ENCODE data around the gene PPP1R12B.
A peak's percentile ranks its signal among the peaks of the same experiment; 100 is the strongest.
"Not testable (repeated sequence)": the region's sequence is repeated elsewhere in the genome, so short reads cannot be mapped to it uniquely, and the experiment has no call there.

Gene PPP1R12B

DNA sequence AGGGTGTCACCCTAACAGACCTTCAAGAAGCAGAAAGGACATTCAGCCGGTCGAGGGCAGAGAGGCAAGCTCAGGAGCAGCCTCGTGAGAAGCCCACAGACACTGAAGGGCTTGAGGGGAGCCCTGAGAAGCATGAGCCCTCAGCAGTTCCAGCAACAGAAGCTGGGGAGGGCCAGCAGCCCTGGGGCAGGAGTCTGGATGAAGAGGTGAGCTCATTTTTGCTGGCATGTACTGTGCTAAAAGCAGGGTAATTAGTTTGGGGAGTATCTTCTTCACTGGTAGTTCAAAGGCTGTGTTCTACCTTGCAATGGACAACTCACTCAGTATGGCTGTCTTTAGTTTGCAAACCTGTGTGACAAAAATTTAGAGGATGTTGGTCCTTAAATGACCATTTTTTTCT is 144.6 kb downstream of the PPP1R12B start:
- DNase-seq, result not testable (repeated sequence)

DNA sequence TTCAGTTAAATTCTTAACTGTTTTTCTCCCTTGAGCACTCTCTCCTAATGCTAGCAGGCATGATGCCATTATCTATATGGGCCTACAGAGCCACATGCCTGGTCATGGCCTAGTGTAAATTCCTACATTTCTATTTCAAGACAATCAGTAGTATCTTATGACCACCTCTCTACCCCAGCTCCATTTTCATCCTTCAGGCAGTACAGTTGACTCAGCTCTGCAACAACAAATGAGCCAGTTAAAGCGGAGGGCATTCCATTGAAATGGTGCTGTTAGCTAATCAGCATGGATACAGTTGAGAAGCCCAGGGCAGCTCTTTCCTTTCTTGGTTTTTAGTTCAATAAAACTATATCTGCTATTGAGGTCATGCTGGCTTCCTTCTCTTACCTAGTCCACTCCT is 150.0 kb downstream of the PPP1R12B start:
- no peak for DNase-seq

DNA sequence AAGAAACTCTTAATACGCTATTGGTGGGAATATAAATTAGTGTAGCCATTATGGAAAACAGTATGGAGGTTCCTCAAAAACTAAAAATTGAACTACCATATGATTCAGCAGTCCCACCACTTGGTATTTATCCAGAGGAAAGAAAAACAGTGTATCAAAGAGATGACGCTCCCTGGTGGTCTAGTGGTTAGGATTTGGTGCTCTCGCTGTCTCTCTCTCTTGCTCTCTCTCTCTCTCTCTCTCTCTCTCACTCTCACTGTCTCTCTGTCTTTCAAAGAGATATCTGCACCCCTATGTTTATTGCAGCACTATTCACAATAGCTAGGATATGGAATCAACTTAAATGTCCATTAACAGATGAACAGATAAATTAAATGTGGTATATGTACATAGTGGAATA is 151.5 kb downstream of the PPP1R12B start:
- not testable (repeated sequence) for DNase-seq

DNA sequence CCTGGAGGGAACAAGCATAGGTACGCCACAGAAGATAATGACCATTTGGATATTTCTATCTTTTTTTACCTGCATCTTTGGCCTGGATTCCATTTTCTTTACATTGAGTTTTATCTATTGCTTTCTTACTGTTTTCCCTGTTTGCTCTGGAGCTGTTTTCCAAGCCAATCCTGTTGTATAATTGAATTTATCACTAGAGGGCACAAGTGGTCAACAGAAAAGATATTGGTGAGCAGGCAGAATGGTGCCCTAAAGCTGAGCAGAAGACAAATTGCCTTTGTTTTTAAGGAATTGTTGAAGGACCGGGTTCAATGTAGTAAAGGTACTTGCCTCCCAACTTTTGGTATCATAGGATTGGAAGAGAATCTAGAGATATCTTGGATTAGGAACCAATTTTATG is 152.8 kb downstream of the PPP1R12B start:
- DNase-seq, result peak in 1 of 2 experiments; percentile 26

DNA sequence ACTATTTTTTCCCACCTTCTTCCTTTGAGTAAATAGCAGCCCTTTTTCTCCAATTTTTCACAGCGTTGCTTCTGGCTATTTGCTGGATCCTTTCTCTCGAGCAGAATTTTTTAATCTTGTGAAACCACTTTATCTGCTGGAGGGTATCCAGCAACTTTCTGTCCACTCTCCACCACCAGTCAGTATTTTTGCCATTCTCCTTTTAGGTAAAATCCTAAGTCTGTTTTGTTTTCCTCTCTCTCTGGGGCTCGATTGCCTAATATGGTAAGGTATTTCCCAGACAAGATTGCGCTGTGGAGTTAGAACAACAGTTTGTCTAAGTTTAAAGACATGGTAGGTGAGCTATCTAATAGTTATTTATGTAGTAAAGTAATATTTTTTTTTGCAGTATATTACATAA is 156.9 kb downstream of the PPP1R12B start:
- DNase-seq, result no peak

DNA sequence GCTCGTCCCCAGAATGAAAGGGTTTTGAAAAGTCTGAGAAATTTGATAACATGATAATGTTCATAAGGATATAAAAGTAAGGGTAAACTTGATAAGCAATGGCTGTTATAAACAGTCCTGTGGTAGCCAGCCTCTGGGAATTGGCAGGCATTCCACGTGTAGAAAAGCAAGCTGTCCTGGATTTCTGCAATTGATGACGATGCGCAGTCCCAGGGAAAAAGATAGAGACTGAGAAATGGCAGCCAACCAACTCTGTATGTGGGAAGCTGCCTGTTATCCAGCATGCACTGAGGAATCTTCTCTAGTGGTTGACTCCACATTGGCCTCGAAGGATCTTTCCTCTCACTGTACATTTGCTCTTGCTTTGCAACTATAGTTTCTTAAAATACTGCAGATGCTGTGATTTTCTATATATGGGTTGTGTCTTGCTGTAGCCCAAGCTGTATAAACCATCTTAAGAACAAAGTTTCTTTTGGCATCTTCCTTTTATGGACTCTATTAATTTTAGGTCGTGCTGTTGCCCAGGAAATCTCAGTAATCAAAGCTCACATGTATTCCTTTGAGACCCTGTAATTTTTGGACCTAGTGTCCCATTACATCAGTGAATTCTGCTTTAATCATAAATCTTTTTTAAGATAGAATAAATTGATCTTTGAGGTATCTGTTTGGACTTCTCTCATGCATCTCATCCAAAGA is 157.5 kb downstream of the PPP1R12B start:
- peak in 1 of 2 experiments; percentile 49 for DNase-seq

DNA sequence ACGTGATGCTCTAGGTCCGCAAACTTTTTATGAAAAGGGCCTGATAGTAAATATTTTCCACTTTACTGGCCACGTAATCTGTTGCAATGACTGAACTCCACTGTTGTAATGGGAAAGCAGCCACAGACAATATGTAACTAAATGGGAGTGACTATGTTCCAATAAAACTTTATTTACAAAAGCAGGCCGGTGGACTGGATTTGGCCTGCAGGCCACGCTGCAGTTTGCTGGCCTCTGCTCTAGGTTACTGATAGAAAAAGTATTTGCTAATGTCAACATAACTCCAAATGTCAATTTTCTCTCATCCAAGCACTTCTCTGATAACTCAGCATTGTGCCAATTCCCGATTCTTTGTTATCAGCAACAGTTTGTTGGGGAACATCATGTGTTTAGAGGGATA is 160.4 kb downstream of the PPP1R12B start:
- not testable (repeated sequence) for DNase-seq

DNA sequence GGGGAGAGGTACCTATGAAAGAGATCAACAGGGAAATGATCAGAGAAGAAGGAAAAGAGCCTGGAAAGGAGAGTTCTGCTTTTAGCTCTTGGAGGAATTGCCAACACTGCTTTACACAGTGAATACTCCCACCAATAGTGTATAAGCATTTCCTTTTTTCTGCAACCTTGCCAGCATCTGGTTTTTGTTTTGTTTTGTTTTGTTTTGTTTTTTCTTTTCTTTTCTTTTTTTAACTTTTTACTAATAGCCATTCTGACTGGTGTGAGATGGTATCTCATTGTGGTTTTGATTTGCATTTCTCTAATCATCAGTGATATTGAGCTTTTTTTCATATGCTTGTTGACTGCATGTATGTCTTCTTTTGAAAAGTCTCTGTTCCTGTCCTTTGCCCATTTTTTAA is 165.4 kb downstream of the PPP1R12B start:
- not testable (repeated sequence) for DNase-seq

DNA sequence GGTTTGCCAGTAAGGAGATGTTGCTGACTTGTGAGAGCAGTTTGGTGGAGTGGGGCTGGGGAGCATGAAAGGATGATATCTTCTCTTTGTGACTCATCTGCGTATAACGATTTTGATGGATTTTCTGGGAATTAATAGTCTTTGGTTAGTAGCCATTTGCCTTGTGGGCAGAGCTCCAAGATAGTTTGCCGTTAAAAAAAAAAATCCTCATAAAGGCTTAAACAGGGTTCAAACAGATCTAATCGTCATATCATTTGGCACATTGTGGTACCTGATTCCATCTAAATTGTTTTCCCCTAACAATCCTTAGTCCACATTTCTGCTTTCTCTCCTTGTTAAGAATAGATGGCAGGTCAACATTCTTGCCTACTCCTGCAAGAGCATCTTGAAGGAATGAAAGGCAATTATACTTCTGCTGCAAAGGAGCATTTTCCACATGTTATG is 168.0 kb downstream of the PPP1R12B start:
- no peak for DNase-seq

DNA sequence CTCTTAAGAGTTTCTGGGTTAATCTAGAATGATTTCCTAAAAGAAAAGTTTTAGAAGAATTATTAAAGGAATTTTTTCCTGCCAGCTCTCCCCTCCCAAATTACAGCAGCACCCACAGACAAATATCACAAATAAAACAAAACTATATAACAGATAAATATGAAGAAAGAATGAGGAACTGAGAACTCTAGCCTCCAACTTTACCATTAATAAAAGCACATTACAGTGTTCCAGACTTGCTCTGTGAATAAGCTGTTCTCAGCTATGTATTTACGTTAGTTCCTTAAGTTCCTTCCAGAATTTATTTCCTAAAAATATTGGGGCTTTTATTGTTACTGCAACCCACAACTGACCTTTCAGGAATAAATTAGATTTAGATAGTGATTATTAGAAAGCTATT is 168.6 kb downstream of the PPP1R12B start:
- DNase-seq, result not testable (repeated sequence)

DNA sequence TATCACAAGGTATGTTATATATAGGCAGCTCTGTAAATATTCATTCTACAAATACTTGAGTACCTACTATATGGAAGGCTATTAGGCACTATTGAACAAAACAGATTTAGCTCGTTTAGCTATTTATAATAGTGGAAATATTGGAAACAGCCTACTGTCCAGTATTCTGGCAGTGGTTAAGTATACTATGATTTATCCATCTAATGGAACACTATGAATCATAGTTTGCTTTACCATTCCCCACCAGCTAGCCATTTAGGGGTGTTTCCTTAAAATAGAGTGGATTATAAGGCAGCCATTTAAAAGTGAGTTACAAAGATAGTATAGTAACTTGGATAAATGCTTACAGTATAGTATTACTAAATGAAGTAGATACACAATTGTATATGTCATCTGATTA is 169.7 kb downstream of the PPP1R12B start:
- DNase-seq, result not testable (repeated sequence)

DNA sequence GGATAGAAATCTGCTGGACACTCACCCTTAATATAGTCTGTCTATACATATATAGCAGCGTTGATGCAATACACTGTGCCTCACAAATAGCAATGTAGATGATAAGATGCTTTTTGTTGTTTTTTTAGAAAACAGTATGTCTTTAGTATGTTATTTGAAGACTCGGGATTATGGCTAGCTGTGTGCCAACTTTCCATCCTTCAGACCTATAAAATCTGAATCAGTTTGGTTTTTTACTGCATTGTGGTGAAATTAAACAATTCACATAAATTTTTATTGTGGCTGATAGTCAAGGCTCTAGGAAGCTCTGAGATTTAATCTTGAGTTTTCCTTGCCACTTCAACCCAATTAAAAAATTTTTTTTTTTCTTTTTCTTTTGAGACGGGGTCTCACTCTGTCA is 170.4 kb downstream of the PPP1R12B start:
- DNase-seq, result not testable (repeated sequence)

DNA sequence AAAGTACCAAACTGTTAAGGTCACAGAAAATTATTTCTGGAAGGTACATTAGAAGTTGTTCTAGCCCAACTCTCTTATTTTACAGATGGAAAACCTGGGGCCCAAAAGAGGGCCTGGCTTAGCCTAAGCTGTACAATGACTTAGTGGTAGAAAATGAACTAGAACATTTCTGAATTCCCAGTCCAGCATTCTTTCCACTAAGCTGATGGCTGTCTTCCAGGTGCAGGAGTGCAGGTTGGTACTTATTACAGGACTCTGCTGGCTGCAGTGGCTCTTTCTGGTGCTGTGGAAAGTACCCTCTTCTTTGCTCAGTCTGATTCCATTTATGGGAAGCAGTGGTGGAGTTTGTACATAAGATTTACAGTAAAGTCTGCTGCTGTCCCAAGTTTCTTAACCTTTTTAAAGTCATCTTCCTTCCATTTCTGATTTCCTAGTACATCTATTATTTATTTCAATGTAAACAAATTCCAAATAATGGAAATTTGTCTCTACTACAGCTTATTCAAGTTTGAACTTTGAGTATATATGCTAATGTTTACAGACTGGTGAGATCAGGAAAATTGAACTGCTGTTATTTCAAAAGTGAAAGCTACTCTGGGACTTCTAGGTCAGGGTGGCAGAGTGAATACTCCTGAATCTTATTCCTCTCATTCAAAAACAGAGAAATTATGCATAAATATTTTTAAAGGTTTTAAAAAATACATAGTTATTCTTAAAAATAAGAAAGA is 171.8 kb downstream of the PPP1R12B start:
- DNase-seq, result not testable (repeated sequence)

DNA sequence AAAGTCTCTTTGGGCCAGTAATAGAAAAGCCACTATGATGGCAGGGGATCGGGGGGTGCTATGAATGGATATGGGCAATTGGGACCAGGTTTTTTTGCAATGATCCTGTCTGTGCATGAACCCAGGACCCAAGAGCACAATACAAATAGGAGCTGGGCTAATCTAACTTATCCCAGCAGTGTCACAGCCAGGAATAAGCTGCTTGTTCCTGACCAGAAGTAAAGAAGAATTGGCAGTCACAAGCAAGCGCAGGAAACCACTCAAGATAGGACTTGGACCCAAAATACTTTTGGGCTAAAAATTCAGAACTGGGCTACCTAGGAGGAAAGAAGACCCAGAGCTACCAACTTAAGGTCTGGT is 172.3 kb downstream of the PPP1R12B start:
- not testable (repeated sequence) for DNase-seq

DNA sequence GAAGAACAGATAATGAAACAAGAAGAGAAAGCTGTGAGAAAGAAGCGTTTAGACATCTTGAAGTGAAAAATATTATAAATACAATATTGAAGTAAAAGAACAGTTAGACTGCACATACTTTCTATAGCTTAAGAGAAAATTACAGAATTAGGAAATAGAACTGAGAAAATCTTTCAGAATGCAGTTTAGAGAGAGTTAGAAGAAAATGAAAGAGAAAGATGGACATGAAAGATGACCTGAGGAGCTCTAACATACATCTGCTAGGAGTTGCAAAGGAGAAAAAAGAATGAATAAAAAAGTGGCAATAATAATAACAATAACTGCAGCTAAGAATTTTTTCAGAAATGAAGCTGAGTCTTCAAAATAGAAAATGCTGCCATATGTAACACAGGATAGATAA is 173.0 kb downstream of the PPP1R12B start:
- DNase-seq, result not testable (repeated sequence)

DNA sequence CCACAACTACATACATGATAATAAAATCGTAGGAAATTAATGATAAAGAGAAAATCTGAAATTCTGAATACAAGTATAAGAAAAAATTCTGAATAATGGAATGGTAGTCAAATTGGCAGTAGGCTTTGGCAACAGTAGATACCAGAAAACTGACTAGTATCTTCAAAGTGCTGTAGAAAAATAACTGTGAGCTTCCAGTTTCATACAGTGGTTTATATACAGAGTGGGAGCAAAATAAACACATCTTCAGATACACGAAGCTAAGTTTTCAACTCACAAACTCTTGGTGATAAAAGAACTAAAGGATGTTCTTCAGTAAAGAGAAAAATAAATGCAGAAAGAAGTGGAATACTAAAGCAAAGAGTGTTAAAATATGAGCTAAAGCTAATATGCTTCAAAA is 173.4 kb downstream of the PPP1R12B start:
- no peak for DNase-seq

DNA sequence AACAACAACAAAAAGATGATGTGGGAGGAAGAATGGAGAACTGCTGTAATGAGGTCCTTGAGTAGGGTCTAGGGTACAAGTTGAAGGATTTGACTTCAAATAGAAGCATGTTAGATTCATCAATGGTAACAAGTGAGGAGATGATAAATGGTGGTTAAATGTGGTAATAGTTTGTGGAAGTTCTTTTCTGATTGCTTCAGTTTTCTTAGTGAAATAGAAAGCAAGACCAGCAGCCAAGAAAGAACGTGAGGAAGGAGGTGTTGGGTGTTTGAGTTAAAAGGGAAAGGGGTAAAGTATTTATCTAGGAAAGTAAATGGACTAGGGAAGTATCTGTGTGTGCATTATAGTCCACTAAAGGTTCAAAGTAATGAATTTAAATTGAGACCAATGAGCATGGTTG is 177.6 kb downstream of the PPP1R12B start:
- DNase-seq, result not testable (repeated sequence)

DNA sequence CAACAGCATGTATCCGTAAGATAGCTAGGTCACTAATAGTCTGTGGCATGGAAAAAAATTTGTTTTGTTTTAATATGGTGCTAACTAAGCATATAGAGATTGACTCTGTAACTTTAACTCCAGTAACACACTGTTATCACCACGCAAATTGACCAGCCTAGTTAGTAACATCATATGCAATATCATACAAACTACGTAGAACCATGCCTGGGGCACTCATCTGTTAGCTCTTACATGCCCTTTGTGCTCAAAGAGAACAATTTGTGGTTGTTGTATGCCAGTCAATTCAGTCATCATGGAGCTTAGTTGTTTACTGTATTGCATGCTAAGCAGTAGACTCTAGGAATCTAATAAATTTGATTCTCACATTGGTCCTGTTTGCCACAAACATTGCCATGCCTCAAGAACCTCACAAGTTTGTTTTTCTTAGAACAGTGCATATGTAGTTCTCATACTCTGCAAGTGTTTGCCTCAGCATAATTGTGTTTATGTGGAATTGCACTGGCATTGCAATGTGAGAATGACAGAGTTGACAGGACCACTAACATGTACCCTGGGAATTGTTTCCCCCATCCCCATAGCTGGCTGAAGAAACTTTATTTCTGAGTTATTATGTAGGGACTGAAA is 179.7 kb downstream of the PPP1R12B start:
- not testable (repeated sequence) for DNase-seq

DNA sequence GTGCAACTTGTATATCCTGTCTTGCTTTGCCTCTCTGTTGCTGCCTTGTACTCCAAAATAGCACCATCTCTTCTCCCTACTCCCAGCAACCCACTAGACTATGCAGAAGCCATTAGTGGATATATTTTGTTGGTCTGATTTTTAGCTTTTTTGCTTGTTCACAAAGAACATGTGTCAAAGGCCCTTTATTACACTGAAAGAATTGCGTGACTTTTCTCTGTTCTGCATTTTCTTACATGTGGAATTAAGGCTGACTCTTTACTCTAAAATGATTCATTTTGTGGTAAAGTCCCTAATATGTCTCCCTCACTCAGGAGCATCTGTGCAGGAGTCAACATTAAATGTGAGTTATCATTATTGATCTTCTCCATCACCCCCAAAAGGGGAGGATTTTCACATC is 182.2 kb downstream of the PPP1R12B start:
- not testable (repeated sequence) for DNase-seq

DNA sequence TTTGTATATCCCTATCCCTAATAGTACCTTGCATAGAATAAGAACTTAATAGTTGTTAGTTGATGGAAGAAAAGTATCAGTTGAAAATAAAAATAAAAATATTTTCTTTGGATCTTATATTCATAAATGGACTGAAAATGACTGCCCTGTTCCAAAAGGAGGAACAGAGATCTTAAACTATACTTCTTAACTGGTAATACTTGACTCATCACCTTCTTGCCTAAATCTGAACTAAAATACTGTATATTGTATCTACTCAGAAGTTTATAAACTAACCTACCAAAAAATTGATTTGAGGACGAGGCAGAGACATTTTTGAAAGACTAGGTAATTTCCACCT is 182.9 kb downstream of the PPP1R12B start:
- DNase-seq, result no peak

DNA sequence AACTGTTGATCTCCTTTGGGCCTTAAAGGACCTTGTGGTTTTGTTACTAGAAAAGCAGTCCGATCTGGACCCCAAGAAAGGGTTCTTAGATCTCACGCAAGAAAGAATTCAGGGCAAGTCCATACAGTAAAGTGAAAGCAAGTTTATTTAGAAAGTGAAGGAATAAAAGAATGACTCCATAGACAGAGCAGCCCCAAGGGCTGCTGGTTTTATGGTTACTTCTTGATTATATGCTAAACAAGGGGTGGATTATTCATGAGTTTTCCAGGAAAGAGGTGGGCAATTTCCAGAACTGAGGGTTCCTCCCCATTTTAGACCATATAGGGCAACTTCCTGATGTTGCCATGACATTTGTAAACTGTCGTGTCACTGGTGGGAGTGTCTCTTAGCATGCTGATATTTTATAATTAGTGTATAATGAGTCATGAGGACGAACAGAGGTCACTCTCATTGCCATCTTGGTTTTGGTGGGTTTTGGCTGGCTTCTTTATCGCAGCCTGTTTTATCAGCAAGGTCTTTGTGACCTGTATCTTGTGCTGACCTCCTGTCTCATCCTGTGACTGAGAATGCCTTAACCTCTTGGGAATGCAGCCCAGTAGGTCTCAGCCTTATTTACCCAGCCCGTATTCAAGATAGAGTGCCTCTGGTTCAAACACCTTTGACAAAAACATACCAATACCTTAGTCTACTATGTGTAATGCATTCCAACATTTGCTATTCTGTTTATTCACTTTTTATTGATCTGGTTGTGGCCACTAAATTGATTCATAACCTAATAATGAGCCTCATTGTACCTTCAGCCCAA is 183.5 kb downstream of the PPP1R12B start:
- DNase-seq, result not testable (repeated sequence)

DNA sequence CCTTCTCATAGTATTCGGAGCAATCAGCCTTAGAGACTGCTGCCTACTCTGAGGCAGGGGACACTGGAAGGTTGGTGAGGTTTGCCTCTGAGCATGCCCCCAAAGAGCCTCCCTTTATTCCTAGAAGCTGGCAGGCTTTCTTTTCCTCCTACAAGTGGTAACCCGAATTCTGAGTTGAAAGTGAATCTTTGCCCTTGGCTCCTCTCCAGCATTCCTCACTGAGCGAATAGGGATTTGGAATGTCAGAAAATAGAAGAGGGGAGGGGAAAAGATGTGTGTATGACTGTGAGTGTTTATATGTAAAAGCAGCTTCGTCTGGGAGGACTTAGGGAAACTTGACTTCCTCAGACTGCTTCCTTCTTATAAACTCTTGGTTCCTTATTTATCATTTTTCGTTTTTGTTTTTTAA is 190.7 kb downstream of the PPP1R12B start:
- DNase-seq, result peak in 1 of 2 experiments; percentile 15

DNA sequence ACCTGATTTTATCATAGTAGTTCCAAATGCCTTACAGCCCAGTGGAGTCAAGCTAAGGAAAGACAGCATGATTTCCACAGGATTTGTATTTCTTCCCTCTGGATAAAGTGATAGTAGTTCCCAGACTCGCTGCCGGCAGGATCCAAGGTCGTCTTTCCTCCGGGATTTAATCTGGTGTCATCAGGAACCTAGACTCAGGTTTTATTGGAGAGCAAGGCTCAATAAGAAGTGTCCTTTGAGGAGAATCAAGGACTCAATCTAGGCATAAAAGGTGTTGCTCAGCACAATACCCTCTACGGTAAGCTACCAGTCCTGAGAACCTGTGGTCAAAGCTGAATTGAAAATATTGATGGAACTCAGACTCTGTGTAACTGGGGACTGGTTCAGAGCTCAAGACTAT is 191.1 kb downstream of the PPP1R12B start:
- not testable (repeated sequence) for DNase-seq
